ENCODE data around the gene TRERF1.
A peak's percentile ranks its signal among the peaks of the same experiment; 100 is the strongest.
"Not testable (repeated sequence)": the region's sequence is repeated elsewhere in the genome, so short reads cannot be mapped to it uniquely, and the experiment has no call there.

The TRERF1 gene, protein sequence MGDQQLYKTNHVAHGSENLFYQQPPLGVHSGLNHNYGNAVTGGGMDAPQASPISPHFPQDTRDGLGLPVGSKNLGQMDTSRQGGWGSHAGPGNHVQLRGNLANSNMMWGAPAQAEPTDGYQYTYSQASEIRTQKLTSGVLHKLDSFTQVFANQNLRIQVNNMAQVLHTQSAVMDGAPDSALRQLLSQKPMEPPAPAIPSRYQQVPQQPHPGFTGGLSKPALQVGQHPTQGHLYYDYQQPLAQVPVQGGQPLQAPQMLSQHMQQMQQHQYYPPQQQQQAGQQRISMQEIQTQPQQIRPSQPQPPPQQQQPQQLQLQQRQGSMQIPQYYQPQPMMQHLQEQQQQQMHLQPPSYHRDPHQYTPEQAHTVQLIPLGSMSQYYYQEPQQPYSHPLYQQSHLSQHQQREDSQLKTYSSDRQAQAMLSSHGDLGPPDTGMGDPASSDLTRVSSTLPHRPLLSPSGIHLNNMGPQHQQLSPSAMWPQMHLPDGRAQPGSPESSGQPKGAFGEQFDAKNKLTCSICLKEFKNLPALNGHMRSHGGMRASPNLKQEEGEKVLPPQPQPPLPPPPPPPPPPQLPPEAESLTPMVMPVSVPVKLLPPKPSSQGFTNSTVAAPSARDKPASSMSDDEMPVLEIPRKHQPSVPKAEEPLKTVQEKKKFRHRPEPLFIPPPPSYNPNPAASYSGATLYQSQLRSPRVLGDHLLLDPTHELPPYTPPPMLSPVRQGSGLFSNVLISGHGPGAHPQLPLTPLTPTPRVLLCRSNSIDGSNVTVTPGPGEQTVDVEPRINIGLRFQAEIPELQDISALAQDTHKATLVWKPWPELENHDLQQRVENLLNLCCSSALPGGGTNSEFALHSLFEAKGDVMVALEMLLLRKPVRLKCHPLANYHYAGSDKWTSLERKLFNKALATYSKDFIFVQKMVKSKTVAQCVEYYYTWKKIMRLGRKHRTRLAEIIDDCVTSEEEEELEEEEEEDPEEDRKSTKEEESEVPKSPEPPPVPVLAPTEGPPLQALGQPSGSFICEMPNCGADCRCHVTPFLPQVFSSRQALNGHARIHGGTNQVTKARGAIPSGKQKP (N-terminal part only)

DNA sequence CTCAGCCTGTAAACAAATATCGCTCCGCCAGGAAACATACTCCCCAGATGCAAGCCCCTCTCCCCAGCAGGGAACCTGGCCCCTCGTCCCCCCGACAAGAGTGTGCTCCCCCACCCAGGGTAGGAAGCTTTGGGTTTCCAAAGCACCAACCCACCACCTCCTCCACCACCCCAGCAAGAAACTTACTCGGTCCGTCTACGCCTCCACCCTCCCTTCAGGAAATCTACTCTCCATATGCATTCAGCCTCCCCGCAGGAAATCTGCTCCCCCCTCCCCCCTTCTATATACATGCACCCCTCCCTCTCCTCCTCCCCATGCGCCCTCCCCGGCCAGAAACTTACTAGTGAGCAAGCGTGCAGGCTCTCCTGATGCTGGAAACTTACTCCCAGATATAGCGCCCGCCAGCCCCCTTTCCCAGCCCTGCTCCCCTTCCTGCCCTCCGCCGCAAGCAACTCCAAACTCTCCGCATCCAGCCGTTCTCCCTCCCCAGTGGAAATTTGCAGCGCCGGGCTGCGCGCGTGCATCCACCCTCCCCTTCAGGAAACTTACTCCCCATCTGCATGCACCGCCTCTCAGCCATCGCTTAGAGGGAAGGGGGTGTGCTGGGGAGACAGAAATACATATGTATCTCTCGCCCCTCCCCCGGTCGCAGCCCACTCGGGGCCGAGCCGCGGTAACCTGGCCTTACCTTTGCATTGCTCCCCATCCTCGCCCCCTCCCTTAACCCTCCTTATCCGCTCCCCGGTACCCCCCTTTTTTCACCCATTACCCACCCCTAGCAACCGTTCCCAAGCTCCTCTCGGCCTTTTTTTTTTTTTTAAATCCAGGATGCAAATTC, at the start of gene TRERF1:
Gene TRERF1, minus strand, starts transcription at position 594 of the 838 bp plus-strand sequence. CDS start 182,336 bp downstream, outside the sequence.
- DNase-seq (ENCODE audit: low read depth in 3 of 3, low spot score in 1 of 3): peak in 1 of 3 donors; percentile 25

DNA sequence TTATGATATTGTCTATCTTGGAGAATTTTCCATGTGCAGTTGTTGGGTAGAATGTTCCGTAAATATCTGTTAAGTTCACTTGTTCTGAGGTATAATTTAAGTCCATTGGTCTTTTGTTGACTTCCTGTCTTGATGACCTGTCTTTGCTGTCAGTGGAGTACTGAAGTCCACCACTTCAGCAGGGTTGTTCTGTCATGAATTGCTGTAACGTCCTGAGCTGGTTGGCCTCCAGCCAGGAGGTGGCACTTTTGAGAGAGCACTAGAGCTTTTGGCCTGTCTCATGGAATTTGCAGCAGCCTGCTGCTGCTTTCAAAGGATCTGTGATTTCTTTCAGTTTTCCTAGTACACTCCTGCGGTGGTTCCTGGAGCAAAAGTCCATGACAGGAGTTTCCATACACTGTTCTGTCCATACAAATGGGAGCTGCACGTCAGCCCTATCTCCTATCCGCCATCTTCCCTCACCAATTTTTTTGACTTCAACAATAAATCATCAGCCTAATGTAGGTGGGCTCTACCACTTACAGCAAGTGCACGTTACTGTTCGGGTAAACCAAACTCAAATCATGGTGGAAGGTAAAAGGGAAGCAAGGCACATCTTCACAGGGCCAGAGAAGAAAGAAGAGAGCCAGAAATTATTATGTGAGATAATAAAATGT, 46.9 kb upstream of the TRERF1 start:
- DNase-seq (ENCODE audit: low read depth in 3 of 3, low spot score in 1 of 3): no peak

DNA sequence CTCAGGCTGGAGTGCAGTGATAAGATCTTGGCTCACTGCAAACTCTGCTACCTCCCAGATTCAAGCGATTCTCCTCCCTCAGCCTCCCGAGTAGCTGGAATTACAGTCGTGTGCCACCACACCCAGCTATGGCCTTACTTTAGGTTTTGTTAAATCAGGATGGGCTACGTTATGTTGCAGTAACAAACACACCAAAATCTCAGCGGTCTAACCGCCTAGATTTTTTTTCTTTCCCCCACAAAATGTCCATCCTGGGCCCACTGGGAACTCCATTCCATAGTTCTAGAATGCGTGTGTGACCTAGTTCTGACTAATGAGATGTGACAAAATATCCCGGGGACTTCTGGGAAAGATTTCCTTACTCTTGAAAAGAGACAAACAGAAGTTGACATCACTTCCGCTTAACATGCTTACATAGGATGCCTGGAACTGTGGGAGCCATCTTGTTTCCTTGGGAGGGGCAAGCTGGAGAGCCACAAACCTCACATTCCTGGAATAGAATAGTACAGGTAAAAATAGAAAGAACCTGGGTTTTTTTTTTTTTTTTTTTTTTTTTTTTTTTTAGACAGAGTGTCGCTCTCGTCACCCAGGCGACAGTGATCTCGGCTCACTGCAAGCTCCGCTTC, 42.3 kb upstream of the TRERF1 start:
- no peak for DNase-seq (ENCODE audit: low read depth in 3 of 3, low spot score in 1 of 3)

DNA sequence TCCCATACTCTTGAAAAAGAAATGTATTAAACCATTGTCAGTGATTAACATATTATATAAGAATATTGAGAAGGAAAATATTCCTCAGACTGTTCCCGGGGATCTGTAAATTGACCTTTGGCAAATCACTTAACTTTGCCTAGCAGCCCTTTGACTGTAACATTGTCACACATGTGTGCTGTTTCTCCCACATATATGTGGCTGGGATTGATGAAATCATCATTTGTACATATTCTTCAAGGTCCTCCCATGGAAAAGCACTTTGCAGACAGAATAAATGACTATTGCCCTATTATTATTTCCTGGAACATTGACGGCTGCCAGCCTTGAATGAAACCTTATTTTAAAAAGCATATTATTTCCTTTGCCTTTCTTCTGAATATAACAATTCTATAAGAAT, 36.4 kb upstream of the TRERF1 start:
- DNase-seq (ENCODE audit: low read depth in 3 of 3, low spot score in 1 of 3): no peak

DNA sequence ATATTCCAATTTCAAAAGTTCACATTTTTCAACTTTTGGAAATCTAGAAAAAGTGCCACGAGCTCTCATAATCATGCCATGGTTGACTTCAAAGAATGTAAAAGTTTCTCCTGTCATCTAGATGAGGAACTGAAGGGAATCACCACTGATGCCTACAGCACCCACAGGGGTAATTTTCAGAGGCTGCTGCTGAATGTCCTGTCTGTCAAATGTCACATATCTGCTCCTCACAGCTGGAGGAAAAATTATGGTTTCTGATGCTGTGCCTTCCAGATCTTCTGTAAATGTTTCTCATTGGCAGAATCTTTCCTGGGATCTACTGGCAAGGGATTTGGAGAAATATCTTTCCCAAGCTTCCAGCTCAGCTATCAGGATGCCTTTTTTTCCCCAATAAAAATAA, 32.5 kb upstream of the TRERF1 start:
- DNase-seq (ENCODE audit: low read depth in 3 of 3, low spot score in 1 of 3): no peak

DNA sequence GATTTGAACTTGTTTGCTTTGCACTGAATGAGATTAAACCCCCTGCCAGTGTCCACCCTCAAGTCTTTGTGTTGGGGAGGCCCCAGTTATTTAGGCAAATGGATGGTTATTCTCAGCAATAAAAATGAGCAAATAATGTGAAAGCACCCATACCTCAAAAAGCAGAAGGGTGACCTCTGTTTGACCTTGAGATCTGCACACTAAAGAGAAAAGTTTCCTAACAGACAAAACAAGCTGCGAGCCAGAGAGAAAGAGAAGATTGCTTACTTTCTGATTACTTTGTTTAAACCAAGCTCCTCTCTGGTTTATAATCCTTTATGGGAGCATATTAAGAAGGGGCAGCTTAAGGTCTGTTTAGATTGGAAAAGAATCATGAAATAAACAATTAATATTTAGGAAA, 30.4 kb upstream of the TRERF1 start:
- DNase-seq (ENCODE audit: low read depth in 3 of 3, low spot score in 1 of 3): no peak

DNA sequence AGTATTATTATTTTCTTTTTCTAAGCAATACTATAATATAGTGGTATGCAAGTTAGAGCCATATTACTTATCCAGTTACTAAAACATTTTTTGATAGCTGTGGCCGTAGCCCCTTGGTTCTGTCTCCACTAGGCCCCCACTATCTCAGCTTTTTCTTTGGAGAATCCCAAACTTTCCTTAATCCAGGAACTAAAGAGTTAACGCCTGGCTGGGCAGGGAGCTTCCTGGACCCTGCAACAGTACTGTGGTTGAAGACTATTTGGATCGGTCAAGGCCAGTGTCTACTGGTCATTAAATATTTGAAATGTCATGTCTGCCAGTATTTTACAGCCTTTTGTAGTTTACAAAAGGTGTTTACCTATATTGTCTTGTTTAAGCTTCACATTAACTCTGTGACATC, 20.0 kb upstream of the TRERF1 start:
- DNase-seq (ENCODE audit: low read depth in 3 of 3, low spot score in 1 of 3): no peak

DNA sequence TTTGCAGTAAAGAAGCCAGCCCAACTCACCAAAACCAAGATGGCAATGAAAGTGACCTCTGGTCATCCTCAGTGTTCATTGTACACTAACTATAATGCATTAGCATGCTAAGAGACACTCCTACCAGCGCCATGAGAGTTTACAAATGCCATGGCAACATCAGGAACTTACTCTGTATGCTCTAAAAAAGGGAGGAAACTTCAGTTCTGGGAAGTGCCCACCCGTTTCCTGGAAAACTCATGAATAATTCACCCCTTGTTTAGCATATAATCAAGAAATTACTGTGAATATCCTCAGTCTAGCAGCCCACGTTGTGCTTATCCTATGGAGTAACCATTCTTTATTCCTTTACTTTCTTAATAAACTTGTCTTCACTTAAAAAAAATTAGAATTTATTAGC, 19.4 kb upstream of the TRERF1 start:
- no peak for DNase-seq (ENCODE audit: low read depth in 3 of 3, low spot score in 1 of 3)

DNA sequence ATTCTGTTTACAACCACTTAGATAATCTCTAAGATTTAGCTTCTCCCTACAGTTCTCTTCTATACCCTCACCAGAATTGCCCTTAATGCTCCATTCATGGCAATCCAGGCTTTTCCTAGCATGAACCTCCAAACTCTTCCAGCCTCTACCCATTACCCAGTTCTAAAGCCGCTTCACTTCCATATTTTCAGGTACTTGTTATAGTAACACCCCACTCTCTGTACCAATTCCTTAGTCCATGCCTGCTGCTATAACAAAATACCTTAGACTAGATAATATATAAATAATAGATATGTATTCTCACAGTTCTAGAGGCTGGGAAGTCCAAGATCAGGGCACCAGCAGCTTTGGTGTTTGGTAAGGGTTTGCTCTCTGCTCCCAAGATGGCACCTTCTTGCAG, 16.5 kb upstream of the TRERF1 start:
- DNase-seq (ENCODE audit: low read depth in 3 of 3, low spot score in 1 of 3): no peak

DNA sequence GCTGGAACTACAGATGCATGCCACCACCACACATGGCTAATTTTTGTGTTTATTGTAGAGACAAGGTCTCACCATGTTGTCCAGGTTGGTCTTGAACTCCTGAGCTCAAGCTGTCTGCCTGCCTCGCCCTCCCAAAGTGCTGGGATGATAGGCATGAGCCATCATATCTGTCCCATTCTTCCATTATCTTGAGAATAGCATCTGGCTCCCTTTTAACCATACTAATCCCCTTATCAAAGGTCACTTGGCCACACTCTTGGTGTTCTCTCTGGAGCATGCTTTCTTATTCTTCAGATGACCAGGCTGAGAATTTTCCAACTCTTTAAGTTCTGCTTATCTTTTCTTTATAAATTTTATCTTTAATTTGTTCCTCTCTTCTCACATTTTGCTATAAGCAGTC, 15.9 kb upstream of the TRERF1 start:
- no peak for DNase-seq (ENCODE audit: low read depth in 3 of 3, low spot score in 1 of 3)

DNA sequence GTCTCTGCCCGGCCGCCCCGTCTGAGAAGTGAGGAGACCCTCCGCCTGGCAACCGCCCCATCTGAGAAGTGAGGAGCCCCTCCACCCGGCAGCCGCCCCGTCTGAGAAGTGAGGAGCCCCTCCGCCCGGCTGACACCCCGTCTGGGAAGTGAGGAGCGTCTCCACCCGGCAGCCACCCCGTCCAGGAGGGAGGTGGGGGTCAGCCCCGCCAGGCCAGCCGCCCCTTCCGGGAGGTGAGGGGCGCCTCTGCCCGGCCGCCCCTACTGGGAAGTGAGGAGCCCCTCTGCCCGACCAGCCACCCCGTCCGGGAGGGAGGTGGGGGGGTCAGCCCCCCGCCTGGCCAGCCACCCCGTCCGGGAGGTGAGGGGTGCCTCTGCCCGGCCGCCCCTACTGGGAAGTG, 14.7 kb upstream of the TRERF1 start:
- not testable (repeated sequence) for DNase-seq (ENCODE audit: low read depth in 3 of 3, low spot score in 1 of 3)

DNA sequence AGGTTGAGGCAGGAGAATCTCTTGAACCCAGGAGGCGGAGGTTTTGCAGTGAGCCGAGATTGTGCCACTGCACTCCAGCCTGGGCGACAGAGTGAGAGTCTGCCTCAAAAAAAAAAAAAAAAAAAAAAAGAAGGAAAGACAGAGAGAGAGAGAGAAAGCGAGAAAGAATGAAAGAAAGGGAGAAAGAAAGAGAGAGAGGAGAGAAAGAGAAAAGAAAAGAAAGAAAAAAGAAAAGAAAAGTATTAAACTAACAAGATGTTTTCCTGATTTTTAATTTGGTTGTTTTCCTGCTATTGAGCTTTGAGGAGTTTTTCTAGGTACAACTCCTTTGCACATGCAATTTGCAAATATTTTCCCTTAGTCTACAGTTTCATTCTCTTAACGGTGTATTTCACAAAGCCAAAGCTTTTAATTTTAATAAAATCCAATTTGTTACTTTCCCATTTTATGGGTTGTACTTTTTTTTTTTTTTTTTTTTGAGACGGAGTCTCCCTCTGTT, 10.8 kb upstream of the TRERF1 start:
- DNase-seq (ENCODE audit: low read depth in 3 of 3, low spot score in 1 of 3): no peak

DNA sequence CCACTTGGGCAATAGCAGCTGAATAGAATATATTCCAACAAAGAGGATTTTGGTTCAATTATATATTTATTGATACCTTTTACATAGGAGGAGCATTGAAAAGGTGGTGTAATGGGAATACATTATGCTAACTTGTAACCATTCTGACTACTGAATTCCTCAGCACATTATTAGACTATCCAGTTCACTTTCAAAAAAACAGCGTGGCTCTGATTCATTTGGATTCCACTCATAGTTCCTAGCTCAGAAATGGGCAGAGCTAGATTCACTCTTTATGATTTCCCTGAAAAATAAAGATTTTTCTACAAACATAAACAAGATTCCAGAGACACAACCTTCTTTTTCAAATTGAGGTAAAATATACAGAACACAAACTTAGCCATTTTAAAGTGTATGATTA, 9.2 kb upstream of the TRERF1 start:
- no peak for DNase-seq (ENCODE audit: low read depth in 3 of 3, low spot score in 1 of 3)

DNA sequence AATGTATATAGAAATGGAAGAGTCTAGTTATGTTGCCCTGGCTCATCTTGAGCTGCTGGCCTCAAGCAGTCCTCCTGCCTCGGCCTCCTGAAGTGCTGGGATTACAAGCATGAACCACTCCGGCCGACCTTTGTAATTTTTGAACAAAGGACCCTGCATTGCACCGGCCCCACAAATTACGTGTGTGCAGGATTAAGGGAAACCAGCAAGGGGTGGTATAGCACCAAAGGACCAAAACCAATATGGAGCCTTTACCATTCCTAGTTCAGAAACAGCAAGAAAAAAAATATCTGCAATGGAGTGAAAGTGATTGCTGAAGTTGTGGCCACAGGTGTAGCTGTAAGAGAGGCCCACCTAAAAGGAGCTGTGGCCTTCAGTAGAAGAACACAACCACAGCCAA, 8.2 kb upstream of the TRERF1 start:
- DNase-seq (ENCODE audit: low read depth in 3 of 3, low spot score in 1 of 3): no peak

DNA sequence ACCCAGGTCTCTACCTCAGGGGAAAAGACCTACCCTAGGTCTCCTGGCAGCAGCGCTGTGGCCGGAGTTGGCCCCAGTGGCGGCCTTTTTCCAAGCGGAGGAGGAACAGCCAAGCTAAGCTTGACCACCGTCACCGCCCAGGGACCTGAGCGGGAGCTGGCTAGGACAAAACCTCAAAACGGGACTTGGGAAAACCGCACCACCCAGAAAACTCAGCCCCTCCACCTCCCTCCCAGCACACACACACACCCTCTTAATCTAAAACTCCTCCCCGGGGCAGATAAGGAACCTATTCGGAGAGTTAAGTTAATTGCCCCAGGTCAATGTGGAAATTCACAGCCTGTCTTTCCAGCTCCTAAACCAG, 2.7 kb upstream of the TRERF1 start:
- DNase-seq (ENCODE audit: low read depth in 3 of 3, low spot score in 1 of 3): no peak

DNA sequence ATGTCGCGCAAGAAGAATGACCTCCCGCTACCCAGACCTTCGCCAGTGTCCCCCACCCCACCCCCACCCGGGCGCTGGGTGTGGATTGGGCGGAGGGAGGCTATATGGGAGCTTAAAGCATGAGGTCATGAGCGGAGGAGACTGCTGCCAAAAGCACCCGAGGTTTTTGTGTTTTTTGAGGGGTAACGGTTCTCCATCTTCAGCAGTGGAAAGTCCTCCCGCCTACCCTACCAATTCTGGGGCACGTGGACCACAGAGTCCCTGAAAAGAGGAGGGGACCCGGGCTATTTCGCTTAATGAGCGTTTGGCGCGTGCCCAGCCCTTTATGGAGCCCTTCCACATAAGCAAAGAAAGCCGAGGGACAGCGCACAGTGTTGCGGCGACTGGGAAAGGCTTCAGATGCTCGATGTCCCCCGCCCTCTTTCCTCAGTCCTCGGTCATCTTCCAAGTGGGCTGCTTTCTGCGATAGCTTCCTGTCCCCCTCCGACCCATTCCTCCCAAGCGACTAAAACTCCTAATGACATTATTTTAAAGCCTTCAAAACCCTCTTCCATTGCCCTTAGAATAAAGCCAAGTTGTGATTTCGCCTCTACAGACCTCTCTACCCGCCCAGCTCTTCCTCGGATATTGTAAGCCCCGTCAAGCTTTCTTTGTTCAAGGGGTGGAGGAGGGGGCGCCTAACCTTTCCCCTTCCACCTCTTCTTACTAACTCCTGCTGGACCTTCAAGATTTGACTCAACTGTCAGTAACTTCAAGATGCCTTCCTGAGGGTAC, 2.1 kb upstream of the TRERF1 start:
- DNase-seq (ENCODE audit: low read depth in 3 of 3, low spot score in 1 of 3): no peak

DNA sequence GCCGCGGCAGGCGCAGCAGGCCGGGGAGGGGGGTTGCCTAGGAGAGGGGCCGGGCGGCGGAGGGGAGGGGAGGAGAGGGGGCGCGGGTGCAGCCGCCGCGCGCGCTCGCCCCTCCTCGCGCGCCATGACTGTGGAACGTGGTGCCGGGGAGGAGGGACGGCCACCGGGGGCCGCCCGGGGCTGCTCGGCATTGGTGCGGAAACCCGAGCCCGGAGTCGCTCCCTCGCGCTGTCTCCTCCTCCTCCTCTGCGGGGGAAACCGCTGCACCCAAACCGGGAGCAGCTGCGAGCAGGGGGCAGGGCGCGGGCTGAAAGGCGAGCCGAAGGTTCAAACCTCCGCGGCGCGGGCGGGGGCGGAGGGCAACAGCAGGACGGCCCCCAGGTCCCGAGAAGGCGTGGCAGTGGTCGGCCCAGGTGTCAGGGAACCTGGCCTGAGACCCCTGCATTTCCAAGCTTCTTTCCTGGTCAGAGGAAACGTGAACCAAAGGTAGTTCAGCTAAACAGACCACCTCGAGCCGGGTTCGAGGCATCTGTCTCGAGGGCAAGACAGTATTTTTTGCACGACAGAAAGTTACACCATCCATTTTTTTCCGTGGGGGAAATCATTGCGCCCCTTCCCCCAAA, 1.4 kb upstream of the TRERF1 start:
- DNase-seq (ENCODE audit: low read depth in 3 of 3, low spot score in 1 of 3): peak in 2 of 3 donors; percentile 47 to 64

DNA sequence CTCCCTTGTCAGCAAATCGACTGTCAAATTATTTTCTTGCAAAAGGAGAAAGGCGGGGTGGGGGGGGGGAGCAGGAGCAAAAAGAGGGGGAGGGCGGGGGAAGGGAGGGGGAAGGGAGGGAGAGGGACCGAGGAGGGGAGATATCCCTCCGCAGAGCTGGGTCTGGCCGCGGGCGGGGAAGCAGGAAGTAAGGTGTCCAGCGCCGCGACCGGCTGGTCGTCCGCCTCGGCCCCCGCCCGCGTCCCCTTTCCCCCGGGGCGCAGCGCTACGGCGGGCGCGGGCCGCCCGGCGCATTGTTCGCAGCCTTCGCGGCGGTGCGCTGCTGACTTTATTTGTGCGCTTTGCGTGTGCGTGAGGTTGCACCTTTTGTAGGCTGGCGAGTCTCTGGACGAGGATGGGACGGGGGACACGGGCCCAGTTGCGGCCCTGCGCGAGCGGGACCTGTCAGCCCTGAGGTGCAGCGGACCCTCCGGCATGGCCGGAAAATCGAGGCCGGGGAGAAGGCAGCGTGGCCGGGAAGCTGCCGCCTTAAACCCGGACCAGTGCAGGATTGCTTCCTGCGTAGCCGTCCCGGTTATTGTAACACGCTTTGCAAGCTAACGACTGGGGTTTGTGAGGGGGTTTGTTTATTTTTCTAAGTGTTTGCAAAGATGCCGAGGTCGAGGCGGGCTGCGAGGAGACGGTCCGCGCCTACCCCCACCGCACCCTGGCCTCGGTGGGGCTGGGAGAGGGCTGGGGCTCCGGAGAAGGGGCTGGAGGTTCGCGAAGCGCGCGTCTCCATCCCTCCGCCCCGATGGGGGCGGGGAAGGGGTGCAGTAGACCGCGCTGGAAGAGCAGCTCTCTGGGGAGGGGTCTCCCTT, 675 bp upstream of the TRERF1 start:
- DNase-seq (ENCODE audit: low read depth in 3 of 3, low spot score in 1 of 3): peak in 1 of 3 donors; percentile 40

Data from stimulated activated CD4-positive, alpha-beta T cell treated with anti-CD3 and anti-CD28 coated beads, TNF-alpha, amount 100 ng/mL, for 1 hour (primary cell).